Measurements from ENCODE around the gene TARBP1. TPM values are rescaled to one million over a fixed set of nuclear protein-coding genes. Genes with fewer than 3 reads are reported as not detected.
"Not testable (repeated sequence)": the region's sequence is repeated elsewhere in the genome, so short reads cannot be mapped to it uniquely, and the experiment has no call there.

Gene TARBP1
- polyA plus RNA-seq, 2 donors, result 16.8 to 32.5 TPM

DNA sequence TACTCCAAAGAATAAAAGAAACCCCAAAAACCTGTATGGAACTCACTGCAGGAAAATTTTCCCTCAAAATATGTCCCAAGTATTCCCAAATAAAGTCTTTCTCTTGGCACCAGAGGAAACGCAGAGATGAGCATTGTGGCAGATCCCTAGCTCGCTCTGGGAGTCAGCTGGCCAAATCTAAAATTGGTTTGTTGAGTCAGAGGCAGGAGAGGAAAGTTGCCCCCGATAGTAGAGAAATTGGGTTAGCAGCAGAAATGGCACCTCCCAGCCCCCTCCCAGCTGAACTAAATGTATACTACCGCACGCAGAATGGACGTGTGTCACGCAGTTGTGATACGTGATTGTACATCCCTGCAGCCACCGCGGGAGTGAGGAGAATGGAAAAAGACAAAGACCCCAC lies 39.9 kb upstream of the TARBP1 start:
- 90 to 91% methylated on average over 10 of the region's 10 CpGs for WGBS, 2 donors
- Histone ChIP-seq H3K9me3 (ENCODE audit: control insufficient read depth in 2 of 2, insufficient read depth in 1 of 2, low read depth in 1 of 2, low read length in 1 of 2) (no peaks in the 10 kb centered on the region), H3K27ac (ENCODE audit: low read depth in 2 of 2, low read length in 1 of 2) (no peak overlapping the region), H3K36me3 (ENCODE audit: control insufficient read depth in 2 of 2, insufficient read depth in 2 of 2, low read length in 1 of 2) (no peaks in the 10 kb centered on the region), H3K27me3 (ENCODE audit: control insufficient read depth in 1 of 2, insufficient read depth in 2 of 2, low read length in 2 of 2) (no peaks in the 10 kb centered on the region), H3K4me1 (ENCODE audit: control insufficient read depth in 2 of 2, insufficient read depth in 2 of 2, low read length in 1 of 2) (peaks cover 0 to 9% of the 10 kb centered on the region in 2 donors), H3K4me3 (ENCODE audit: low read depth in 1 of 2, low read length in 2 of 2) (no peak overlapping the region)

DNA sequence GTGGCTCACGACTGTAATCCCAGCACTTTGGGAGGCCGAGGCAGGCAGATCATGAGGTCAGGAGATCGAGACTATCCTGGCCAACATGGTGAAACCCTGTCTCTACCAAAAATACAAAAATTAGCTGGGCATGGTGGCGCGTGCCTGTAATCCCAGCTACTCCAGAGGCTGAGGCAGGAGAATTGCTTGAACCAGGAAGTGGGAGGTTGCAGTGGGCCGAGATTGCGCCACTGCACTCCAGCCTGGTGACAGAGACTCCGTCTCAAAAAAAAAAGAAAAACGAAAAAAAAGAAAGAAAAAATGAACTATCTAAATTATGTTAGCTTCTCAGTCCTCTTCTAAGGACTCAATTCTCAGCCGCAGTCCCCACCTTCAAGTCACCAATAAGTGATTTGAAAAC lies 39.1 kb upstream of the TARBP1 start:
- not testable (repeated sequence) for H3K4me1 ChIP-seq (ENCODE audit: control insufficient read depth in 2 of 2, insufficient read depth in 2 of 2, low read length in 1 of 2); H3K27ac ChIP-seq (ENCODE audit: low read depth in 2 of 2, low read length in 1 of 2); H3K36me3 ChIP-seq (ENCODE audit: control insufficient read depth in 2 of 2, insufficient read depth in 2 of 2, low read length in 1 of 2); H3K9me3 ChIP-seq (ENCODE audit: control insufficient read depth in 2 of 2, insufficient read depth in 1 of 2, low read depth in 1 of 2, low read length in 1 of 2); H3K27me3 ChIP-seq (ENCODE audit: control insufficient read depth in 1 of 2, insufficient read depth in 2 of 2, low read length in 2 of 2); H3K4me3 ChIP-seq (ENCODE audit: low read depth in 1 of 2, low read length in 2 of 2)
- WGBS, 2 donors, result 75 to 82% methylated on average over 10 of the region's 10 CpGs

DNA sequence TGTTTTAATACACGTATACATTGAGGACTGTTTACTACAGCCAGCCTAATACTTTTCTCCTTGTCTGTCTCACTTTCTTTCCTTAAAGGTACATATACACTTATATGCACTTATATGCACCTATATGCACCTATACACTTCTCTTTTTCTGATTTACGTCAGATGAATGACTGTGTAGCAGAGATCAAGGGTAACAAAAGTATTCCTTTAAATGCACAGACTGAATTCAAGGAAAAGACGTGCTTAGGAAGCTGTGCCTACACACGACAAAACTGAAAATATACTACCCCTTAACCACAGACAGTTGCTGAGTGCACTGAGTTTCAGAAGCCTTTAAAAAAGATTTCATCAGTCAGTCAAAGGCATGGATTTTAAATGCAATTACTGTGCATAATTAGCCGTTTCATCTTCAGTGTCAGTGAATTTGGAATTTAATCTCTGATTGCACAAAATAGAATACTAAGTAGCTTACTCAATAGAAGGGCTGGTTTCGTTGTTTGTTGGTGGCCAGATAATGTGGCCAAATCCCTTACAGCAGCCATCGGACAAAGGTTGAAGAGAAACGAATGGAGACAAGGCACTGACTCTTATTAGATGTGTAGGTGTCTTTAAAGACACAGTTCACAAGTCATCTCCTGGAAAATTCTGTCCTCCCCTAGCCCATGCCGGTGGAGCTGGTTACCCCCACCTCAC lies 38.3 kb upstream of the TARBP1 start:
- H3K36me3 ChIP-seq (ENCODE audit: control insufficient read depth in 2 of 2, insufficient read depth in 2 of 2, low read length in 1 of 2), result no peaks in the 10 kb centered on the region
- H3K4me3 ChIP-seq (ENCODE audit: low read depth in 1 of 2, low read length in 2 of 2), result no peak overlapping the region
- 78 to 84% methylated on average over 9 of the region's 9 CpGs for WGBS, 2 donors
- no peaks in the 10 kb centered on the region for H3K9me3 ChIP-seq (ENCODE audit: control insufficient read depth in 2 of 2, insufficient read depth in 1 of 2, low read depth in 1 of 2, low read length in 1 of 2)
- no peaks in the 10 kb centered on the region for H3K27me3 ChIP-seq (ENCODE audit: control insufficient read depth in 1 of 2, insufficient read depth in 2 of 2, low read length in 2 of 2)
- peaks cover 0 to 6% of the 10 kb centered on the region in 2 donors for H3K4me1 ChIP-seq (ENCODE audit: control insufficient read depth in 2 of 2, insufficient read depth in 2 of 2, low read length in 1 of 2)
- no peak overlapping the region for H3K27ac ChIP-seq (ENCODE audit: low read depth in 2 of 2, low read length in 1 of 2)

DNA sequence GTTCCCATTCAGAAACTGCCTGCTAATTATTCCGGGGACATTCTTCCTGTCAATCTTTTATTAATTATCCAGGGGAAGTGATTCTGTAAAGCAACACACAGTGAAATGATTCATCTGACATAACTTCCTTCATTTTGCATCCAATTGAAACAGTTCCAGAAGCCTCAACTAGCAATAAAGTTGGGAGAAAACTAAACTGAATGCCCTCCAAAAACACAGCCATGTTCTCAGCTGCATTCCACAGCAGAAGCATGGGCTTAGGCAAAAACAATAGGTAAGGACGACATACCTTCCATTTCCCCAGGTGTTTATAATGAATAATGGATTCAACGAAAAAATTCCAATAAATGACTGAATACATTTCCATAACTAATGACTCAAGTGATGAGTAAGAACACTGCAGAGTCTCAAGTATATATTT lies 36.9 kb upstream of the TARBP1 start:
- WGBS, 2 donors, result 20 to 40% methylated on average over 3 of the region's 3 CpGs
- Histone ChIP-seq H3K27ac (ENCODE audit: low read depth in 2 of 2, low read length in 1 of 2) (peak overlapping the region in 1 of 2 donors; percentile 57), H3K4me1 (ENCODE audit: control insufficient read depth in 2 of 2, insufficient read depth in 2 of 2, low read length in 1 of 2) (peaks cover 0 to 2% of the 10 kb centered on the region in 2 donors), H3K36me3 (ENCODE audit: control insufficient read depth in 2 of 2, insufficient read depth in 2 of 2, low read length in 1 of 2) (no peaks in the 10 kb centered on the region), H3K9me3 (ENCODE audit: control insufficient read depth in 2 of 2, insufficient read depth in 1 of 2, low read depth in 1 of 2, low read length in 1 of 2) (no peaks in the 10 kb centered on the region), H3K4me3 (ENCODE audit: low read depth in 1 of 2, low read length in 2 of 2) (no peak overlapping the region), H3K27me3 (ENCODE audit: control insufficient read depth in 1 of 2, insufficient read depth in 2 of 2, low read length in 2 of 2) (no peaks in the 10 kb centered on the region)

DNA sequence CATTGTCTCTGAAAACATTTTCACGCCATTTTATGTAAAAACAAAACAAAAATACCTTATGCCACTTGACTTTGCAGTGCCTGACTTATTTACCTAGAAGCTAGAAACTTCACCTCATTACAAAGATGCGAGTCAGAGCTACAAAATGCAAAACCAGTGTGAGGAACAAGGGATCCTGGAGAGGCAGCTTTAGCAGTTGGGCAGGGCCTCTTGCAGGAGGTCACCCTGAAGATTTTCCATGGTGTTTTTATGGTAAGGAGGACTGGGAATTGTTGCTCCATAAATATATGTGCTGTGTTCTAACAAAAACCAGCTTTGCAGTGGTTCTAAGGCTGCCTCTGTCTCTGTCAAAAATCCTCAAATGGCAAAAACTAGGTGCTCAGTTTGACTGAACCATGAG lies 36.4 kb upstream of the TARBP1 start:
- Histone ChIP-seq H3K4me3 (ENCODE audit: low read depth in 1 of 2, low read length in 2 of 2) (no peak overlapping the region), H3K27me3 (ENCODE audit: control insufficient read depth in 1 of 2, insufficient read depth in 2 of 2, low read length in 2 of 2) (no peaks in the 10 kb centered on the region), H3K36me3 (ENCODE audit: control insufficient read depth in 2 of 2, insufficient read depth in 2 of 2, low read length in 1 of 2) (no peaks in the 10 kb centered on the region), H3K4me1 (ENCODE audit: control insufficient read depth in 2 of 2, insufficient read depth in 2 of 2, low read length in 1 of 2) (peaks cover 0 to 1% of the 10 kb centered on the region in 2 donors), H3K27ac (ENCODE audit: low read depth in 2 of 2, low read length in 1 of 2) (peak overlapping the region; percentile 57 to 78), H3K9me3 (ENCODE audit: control insufficient read depth in 2 of 2, insufficient read depth in 1 of 2, low read depth in 1 of 2, low read length in 1 of 2) (no peaks in the 10 kb centered on the region)
- 50 to 66% methylated on average over 2 of the region's 2 CpGs for WGBS, 2 donors

DNA sequence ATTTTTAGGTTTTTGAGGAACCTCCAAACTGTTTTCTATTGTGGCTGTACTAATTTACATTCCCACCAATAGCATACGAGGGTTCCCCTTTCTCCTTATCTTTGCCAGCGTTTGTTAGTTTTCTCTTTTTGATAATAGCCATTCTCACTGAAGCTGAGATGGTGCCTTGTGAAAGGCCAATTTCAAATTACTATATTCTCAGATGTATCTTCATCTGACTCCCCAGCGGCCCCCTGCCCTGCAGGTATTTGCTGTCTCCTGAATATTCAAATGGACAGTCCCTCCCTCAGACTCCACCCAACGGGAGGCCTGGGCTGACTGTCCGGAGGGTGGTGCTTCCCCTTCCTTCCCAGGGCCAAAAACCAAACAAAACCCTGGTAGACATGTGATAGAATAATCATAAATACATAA lies 33.5 kb upstream of the TARBP1 start:
- H3K9me3 ChIP-seq (ENCODE audit: control insufficient read depth in 2 of 2, insufficient read depth in 1 of 2, low read depth in 1 of 2, low read length in 1 of 2), result no peaks in the 10 kb centered on the region
- peaks cover 1 to 2% of the 10 kb centered on the region in 2 donors for H3K4me1 ChIP-seq (ENCODE audit: control insufficient read depth in 2 of 2, insufficient read depth in 2 of 2, low read length in 1 of 2)
- H3K27ac ChIP-seq (ENCODE audit: low read depth in 2 of 2, low read length in 1 of 2), result no peak overlapping the region
- no peaks in the 10 kb centered on the region for H3K27me3 ChIP-seq (ENCODE audit: control insufficient read depth in 1 of 2, insufficient read depth in 2 of 2, low read length in 2 of 2)
- no peak overlapping the region for H3K4me3 ChIP-seq (ENCODE audit: low read depth in 1 of 2, low read length in 2 of 2)
- 67 to 74% methylated on average over 5 of the region's 5 CpGs for WGBS, 2 donors
- no peaks in the 10 kb centered on the region for H3K36me3 ChIP-seq (ENCODE audit: control insufficient read depth in 2 of 2, insufficient read depth in 2 of 2, low read length in 1 of 2)

DNA sequence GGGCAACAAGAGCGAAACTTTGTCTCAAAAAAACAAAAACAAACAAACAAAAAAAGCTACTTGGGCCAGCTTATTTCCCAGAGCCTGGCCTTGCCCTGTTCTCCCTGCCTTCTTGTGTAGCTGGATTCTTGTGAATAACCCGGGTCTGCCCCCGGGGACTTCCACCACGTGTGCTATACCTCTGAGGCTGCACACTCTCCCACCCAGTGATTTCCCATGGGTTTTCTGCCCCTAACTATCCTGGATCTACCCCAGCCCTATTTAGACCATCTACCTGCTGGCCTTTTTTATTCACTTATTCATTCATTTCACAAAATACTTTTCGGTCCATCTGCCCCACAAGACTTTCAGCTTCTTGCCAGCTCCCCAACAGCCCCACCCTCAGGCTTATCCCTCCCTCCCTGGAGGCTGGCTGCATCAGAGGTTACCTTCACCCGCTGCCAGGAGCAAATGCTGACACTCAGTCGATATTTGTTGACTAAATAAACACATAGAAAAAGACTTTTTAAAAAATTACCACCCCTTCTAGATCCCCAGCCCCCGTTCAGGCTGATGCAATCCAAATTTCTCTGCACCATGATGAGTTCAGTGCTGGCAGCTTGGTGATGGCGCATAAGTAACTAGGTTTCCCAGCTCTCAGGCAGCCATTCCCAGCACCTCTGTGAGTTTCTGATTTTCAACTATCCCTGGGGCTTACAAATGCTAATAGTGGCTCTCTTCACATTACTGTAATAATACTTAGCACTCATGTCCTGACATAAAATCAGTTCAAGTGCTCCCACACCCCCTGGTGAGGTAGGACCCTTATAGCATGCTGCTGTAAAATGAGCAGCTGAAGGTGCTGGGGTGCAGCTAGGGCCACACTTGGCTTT lies 30.7 kb upstream of the TARBP1 start:
- H3K4me3 ChIP-seq (ENCODE audit: low read depth in 1 of 2, low read length in 2 of 2), result no peak overlapping the region
- no peaks in the 10 kb centered on the region for H3K27me3 ChIP-seq (ENCODE audit: control insufficient read depth in 1 of 2, insufficient read depth in 2 of 2, low read length in 2 of 2)
- H3K27ac ChIP-seq (ENCODE audit: low read depth in 2 of 2, low read length in 1 of 2), result no peak overlapping the region
- no peaks in the 10 kb centered on the region for H3K36me3 ChIP-seq (ENCODE audit: control insufficient read depth in 2 of 2, insufficient read depth in 2 of 2, low read length in 1 of 2)
- peaks cover 0 to 2% of the 10 kb centered on the region in 2 donors for H3K4me1 ChIP-seq (ENCODE audit: control insufficient read depth in 2 of 2, insufficient read depth in 2 of 2, low read length in 1 of 2)
- H3K9me3 ChIP-seq (ENCODE audit: control insufficient read depth in 2 of 2, insufficient read depth in 1 of 2, low read depth in 1 of 2, low read length in 1 of 2), result no peaks in the 10 kb centered on the region
- 42 to 46% methylated on average over 9 of the region's 9 CpGs for WGBS, 2 donors

DNA sequence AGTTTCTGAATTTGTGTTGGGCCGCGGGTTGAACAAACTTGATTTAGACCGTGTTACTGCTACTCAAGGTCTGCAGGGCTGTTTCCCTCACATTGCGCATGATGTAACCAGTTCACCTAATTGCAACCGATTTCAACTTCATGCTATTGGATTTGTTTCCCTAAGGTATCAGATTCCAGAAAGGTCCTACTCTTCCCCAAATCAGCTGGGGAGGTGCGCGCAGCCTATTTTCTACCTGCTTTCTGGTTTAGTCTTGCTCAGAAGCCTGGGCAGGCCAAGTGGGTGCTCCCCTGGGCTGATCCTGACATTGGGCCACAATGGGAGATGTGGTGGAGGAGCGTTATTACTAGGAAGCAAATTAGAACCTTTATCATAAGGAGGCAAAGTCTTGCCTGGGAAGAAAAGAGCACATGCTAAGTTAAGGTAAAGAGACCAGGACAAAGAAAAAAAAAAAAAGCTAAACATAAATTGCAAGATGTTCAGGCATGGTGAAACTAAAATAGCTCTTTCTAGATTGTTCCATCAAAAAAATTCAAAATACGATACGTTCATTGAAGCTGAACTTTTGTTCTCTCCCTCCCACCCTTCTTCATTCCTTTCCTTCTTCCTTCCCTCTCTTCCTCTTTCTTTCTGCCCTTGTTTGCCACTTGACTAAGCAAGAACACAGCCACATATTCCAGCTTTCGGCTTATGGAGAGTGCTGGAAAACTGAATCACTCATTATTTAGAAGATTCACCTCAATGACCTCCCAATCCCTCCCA lies 28.8 kb upstream of the TARBP1 start:
- Histone ChIP-seq H3K27ac (ENCODE audit: low read depth in 2 of 2, low read length in 1 of 2) (no peak overlapping the region), H3K4me1 (ENCODE audit: control insufficient read depth in 2 of 2, insufficient read depth in 2 of 2, low read length in 1 of 2) (peaks cover 0 to 2% of the 10 kb centered on the region in 2 donors), H3K27me3 (ENCODE audit: control insufficient read depth in 1 of 2, insufficient read depth in 2 of 2, low read length in 2 of 2) (no peaks in the 10 kb centered on the region), H3K4me3 (ENCODE audit: low read depth in 1 of 2, low read length in 2 of 2) (no peak overlapping the region), H3K36me3 (ENCODE audit: control insufficient read depth in 2 of 2, insufficient read depth in 2 of 2, low read length in 1 of 2) (no peaks in the 10 kb centered on the region), H3K9me3 (ENCODE audit: control insufficient read depth in 2 of 2, insufficient read depth in 1 of 2, low read depth in 1 of 2, low read length in 1 of 2) (no peaks in the 10 kb centered on the region)
- WGBS, 2 donors, result 96% methylated on average over 11 of the region's 11 CpGs

DNA sequence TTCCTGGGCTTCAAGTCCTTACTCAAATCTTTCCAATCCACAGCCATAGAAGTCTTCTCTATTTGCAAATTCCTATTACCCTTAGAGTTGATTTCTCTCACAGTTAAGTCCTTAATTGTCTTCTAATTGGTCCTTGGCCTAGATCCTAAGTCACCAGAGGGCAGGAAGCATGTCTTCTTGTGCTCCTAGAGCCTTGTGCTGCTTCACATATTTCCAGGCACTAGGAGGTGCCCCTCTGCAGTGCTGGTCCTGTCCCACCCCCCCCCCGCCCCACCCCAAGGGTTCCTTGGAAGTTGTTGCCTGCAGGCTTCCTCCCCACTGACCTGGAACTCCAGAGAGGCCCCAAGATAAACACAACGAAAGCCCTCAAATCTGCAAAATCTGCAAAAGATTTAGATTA lies 28.1 kb upstream of the TARBP1 start:
- Histone ChIP-seq H3K4me1 (ENCODE audit: control insufficient read depth in 2 of 2, insufficient read depth in 2 of 2, low read length in 1 of 2) (peaks cover 0 to 2% of the 10 kb centered on the region in 2 donors), H3K36me3 (ENCODE audit: control insufficient read depth in 2 of 2, insufficient read depth in 2 of 2, low read length in 1 of 2) (no peaks in the 10 kb centered on the region), H3K4me3 (ENCODE audit: low read depth in 1 of 2, low read length in 2 of 2) (no peak overlapping the region), H3K27ac (ENCODE audit: low read depth in 2 of 2, low read length in 1 of 2) (no peak overlapping the region), H3K9me3 (ENCODE audit: control insufficient read depth in 2 of 2, insufficient read depth in 1 of 2, low read depth in 1 of 2, low read length in 1 of 2) (no peaks in the 10 kb centered on the region), H3K27me3 (ENCODE audit: control insufficient read depth in 1 of 2, insufficient read depth in 2 of 2, low read length in 2 of 2) (no peaks in the 10 kb centered on the region)
- 75 to 87% methylated on average over 2 of the region's 2 CpGs for WGBS, 2 donors
